HepG2 (cell line): Measurements from ENCODE around the gene CAGE1. TPM values are rescaled to one million over a fixed set of nuclear protein-coding genes. Genes with fewer than 3 reads are reported as not detected.

Experiments
- BORCS8-MEF2B ChIP-seq: sonication (generic); formaldehyde crosslinking; IDR thresholded peaks from 2 replicates; pipeline ENCODE4 v1.8.0; 2022; ENCODE audit warnings: mild to moderate bottlenecking, missing genetic modification reagents
- GFI1 ChIP-seq: sonication (generic); formaldehyde crosslinking; IDR thresholded peaks from 2 replicates; pipeline ENCODE4 v1.5.0; 2020; ENCODE audit warnings: missing genetic modification reagents, mild to moderate bottlenecking, borderline replicate concordance
- GZF1 ChIP-seq: sonication (generic); formaldehyde crosslinking; IDR thresholded peaks from 2 replicates; pipeline ENCODE4 v1.5.1; 2020; ENCODE audit warnings: mild to moderate bottlenecking, missing genetic modification reagents
- HMGXB4 ChIP-seq, 2 experiments: sonication (generic) in 1 of 2; formaldehyde crosslinking in 1 of 2; IDR thresholded peaks; 2 replicates each; pipeline versions ENCODE4 v1.4.0 to v1.6.1; 2018 to 2020; ENCODE audit warnings: missing genetic modification reagents in 2 of 2, borderline replicate concordance in 1 of 2, low read depth in 1 of 2, mild to moderate bottlenecking in 1 of 2, missing biosample characterization in 1 of 2
- HNF1B ChIP-seq: sonication (generic); formaldehyde crosslinking; IDR thresholded peaks from 2 replicates; pipeline ENCODE4 v1.5.1; 2020; ENCODE audit warnings: mild to moderate bottlenecking, moderate library complexity, missing genetic modification reagents
- MNT ChIP-seq: fragments of 450-650 bp; IDR thresholded peaks from 2 replicates; pipeline ENCODE4 v1.6.1; 2016
- SOX5 ChIP-seq: IDR thresholded peaks from 2 replicates; pipeline ENCODE4 v1.6.1; 2016; ENCODE audit warnings: borderline replicate concordance
- TAF1 ChIP-seq: sonication (generic); formaldehyde crosslinking; IDR thresholded peaks from 2 replicates; pipeline ENCODE4 v1.4.0; 2020; ENCODE audit warnings: missing genetic modification reagents
- THAP7 ChIP-seq: sonication (generic); formaldehyde crosslinking; IDR thresholded peaks from 2 replicates; pipeline ENCODE4 v1.8.1; 2023; ENCODE audit warnings: mild to moderate bottlenecking, missing genetic modification reagents
- ZBTB8A ChIP-seq: sonication (generic); formaldehyde crosslinking; IDR thresholded peaks from 2 replicates; pipeline ENCODE4 v1.4.0; 2020; ENCODE audit warnings: mild to moderate bottlenecking, low read depth, missing genetic modification reagents, borderline replicate concordance
- ZFP36 ChIP-seq: fragments of 150-350 bp; IDR thresholded peaks from 2 replicates; pipeline ENCODE4 v1.6.1; 2018; ENCODE audit warnings: borderline replicate concordance, low read length, low read depth; ENCODE audit not compliant: partially characterized antibody
- ZMAT3 ChIP-seq: sonication (generic); formaldehyde crosslinking; conservative IDR thresholded peaks from 2 replicates; pipeline ENCODE4 v1.7.0; 2021; ENCODE audit warnings: missing genetic modification reagents
- ZNF101 ChIP-seq: sonication (generic); formaldehyde crosslinking; IDR thresholded peaks from 2 replicates; pipeline ENCODE4 v1.4.0; 2020; ENCODE audit warnings: mild to moderate bottlenecking, low read depth, missing genetic modification reagents, borderline replicate concordance
- ZNF354B ChIP-seq: sonication (generic); formaldehyde crosslinking; IDR thresholded peaks from 2 replicates; pipeline ENCODE4 v1.8.0; 2022; ENCODE audit warnings: mild to moderate bottlenecking, missing genetic modification reagents
- ZNF772 ChIP-seq: sonication (generic); formaldehyde crosslinking; IDR thresholded peaks from 2 replicates; pipeline ENCODE4 v1.5.0; 2020; ENCODE audit warnings: mild to moderate bottlenecking, missing genetic modification reagents
- ZNF841 ChIP-seq: sonication (generic); formaldehyde crosslinking; IDR thresholded peaks from 2 replicates; pipeline ENCODE4 v1.8.1; 2023; ENCODE audit warnings: missing genetic modification reagents, borderline replicate concordance
- polyA plus RNA-seq, 8 experiments: library from polyadenylated mRNA; depleted of rRNA in 3 of 8; stranded (reverse) in 7 of 8; unstranded in 1 of 8; fragments of >200 nt; fragmentation: Illumina TruSeq in 4 of 8; extraction: Trizol in 4 of 8; gene quantifications; 2 replicates each; pipeline versions ENCODE4 v1.2.1 to v1.2.3, GENCODE V29; 2011 to 2016; ENCODE audit warnings: low read depth in 4 of 8, missing spikeins in 1 of 8, mixed read lengths in 1 of 8; ENCODE audit not compliant: insufficient read depth in 1 of 8
- total RNA-seq, 5 experiments: library from RNA; depleted of rRNA; stranded (reverse); fragments of >200 nt; fragmentation: Illumina TruSeq; extraction: Trizol; gene quantifications; 2 replicates each; pipeline ENCODE4 v1.2.3, GENCODE V29; 2016; ENCODE audit warnings: low read depth in 1 of 5
- TF ChIP-seq, protein P1 (sequence below): sonication (generic); formaldehyde crosslinking; IDR thresholded peaks from 2 replicates; pipeline ENCODE4 v1.4.0; 2020; ENCODE audit warnings: missing genetic modification reagents
- TF ChIP-seq, protein P2 (sequence below): sonication (generic); formaldehyde crosslinking; IDR thresholded peaks from 2 replicates; pipeline ENCODE4 v1.8.1; 2023; ENCODE audit warnings: missing genetic modification reagents, mild to moderate bottlenecking, borderline replicate concordance
- TF ChIP-seq, protein P3 (sequence below): sonication (generic); formaldehyde crosslinking; IDR thresholded peaks from 2 replicates; pipeline ENCODE4 v1.8.1; 2023; ENCODE audit warnings: mild to moderate bottlenecking, missing genetic modification reagents, borderline replicate concordance

Gene CAGE1
- total and polyA plus RNA-seq, 2 of the 13 experiments (the other 11 are each of a cell fraction or from before 2014, with no cell fraction given) = 0.03 to 0.15 TPM

DNA sequence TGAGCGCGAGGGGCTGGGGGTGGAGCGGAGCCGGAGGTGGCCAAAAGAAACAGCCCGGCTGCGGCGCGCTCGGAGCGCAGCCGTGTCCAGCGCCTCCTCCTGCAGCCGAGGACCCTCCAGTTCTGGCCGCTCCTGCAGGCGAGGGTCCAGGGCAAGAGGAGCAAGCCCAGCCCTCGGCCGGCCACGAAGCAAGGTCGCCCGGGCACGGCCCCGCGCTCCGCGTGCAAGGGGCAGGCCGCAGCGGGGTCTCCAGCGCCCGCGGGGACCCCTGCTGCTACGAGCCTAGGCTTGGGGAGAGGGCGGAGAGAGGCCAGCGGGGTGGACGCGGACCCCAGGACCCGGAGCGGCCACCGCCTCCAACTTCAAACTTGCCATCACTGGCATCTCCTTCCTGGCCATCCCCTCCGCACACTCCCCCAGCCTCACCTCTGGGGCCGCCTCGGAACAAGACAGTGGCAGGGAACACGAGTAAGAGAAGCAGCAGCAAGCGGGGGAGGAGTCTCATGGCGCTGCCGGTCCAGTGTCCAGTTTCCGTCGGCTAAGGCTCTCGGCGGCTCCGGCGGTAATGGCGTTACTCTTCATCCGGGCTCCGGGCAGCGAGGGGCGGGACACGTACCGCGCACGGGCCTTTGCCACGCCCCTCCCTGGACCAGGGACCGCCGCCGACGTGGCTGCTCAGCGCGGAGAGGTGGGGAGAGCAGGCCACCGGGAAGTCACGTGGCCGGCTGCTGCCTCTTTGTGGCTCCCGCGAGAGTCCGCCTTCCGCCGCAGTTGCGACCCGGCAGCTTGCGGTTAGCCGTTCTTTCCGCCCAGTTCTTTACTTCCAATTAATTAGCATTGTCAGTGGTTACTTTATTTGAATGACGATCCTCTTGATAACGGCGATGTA is 76.7 kb downstream of the CAGE1 start, which contains the start of gene SSR1 (continued):
- TF ChIP-seq MNT = peak; percentile 87
- peak; percentile 76; the same call in 1 of the 2 replicates for TF ChIP-seq BORCS8-MEF2B (CRISPR knock-in tag)
- TF ChIP-seq, protein P1, sequence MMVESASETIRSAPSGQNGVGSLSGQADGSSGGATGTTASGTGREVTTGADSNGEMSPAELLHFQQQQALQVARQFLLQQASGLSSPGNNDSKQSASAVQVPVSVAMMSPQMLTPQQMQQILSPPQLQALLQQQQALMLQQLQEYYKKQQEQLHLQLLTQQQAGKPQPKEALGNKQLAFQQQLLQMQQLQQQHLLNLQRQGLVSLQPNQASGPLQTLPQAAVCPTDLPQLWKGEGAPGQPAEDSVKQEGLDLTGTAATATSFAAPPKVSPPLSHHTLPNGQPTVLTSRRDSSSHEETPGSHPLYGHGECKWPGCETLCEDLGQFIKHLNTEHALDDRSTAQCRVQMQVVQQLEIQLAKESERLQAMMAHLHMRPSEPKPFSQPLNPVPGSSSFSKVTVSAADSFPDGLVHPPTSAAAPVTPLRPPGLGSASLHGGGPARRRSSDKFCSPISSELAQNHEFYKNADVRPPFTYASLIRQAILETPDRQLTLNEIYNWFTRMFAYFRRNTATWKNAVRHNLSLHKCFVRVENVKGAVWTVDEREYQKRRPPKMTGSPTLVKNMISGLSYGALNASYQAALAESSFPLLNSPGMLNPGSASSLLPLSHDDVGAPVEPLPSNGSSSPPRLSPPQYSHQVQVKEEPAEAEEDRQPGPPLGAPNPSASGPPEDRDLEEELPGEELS (CRISPR knock-in tag) = peak; percentile 73
- TF ChIP-seq, protein P2, sequence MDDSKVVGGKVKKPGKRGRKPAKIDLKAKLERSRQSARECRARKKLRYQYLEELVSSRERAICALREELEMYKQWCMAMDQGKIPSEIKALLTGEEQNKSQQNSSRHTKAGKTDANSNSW (CRISPR knock-in tag) = peak; percentile 82; the same call in 1 of the 2 replicates
- no peak for TF ChIP-seq ZNF841 (CRISPR knock-in tag)
- no peak for TF ChIP-seq ZNF101
- TF ChIP-seq ZFP36 = no peak
- peak; percentile 86 for TF ChIP-seq ZMAT3 (CRISPR knock-in tag)
- TF ChIP-seq, protein P3, sequence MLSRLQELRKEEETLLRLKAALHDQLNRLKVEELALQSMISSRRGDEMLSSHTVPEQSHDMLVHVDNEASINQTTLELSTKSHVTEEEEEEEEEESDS (CRISPR knock-in tag) = peak; percentile 70; the same call in 1 of the 2 replicates
- TF ChIP-seq GZF1 = 0 out of 2 replicates have a peak, but pooled peaks have one; percentile 19
- TF ChIP-seq HNF1B (CRISPR knock-in tag) = peak; percentile 92
- TF ChIP-seq TAF1 = peak; percentile 98
- peak; percentile 22; the same call in 1 of the 2 replicates for TF ChIP-seq THAP7 (CRISPR knock-in tag)
- TF ChIP-seq ZNF772 = peak; percentile 82
- no peak; the same call in 1 of the 2 replicates for TF ChIP-seq ZBTB8A (CRISPR knock-in tag)
- peak; percentile 90 to 95 for TF ChIP-seq HMGXB4 (CRISPR knock-in tag; IDR thresholded peaks at IDR 0.05; ENCODE audit: borderline replicate concordance in 1 of 2, low read depth in 1 of 2)
- peak; percentile 87 for TF ChIP-seq SOX5
- peak; percentile 80 for TF ChIP-seq ZNF354B (CRISPR knock-in tag)
- TF ChIP-seq GFI1 (CRISPR knock-in tag) = peak; percentile 68; the same call in 1 of the 2 replicates
